AG04449 (cell line): ENCODE results near the gene EHHADH.

Experiments used
- CTCF ChIA-PET: fragments of 350-600 bp; formaldehyde crosslinking; extraction: SDS; loops from one replicate; lab custom pipeline; 2021; ENCODE audit warnings: antibody characterized with exemption; lab: Yijun Ruan, JAX
- POLR2A ChIA-PET: fragments of 400-600, 350-600 bp; formaldehyde crosslinking; extraction: SDS; loops from one replicate; lab custom pipeline; 2020; ENCODE audit warnings: antibody characterized with exemption, inconsistent platforms; lab: Yijun Ruan, JAX
- DNase-seq: peaks from one replicate; pipeline ENCODE4 v3.0.0-alpha.2; 2010; ENCODE audit warnings: low read depth, low spot score
- H3K4me3 ChIP-seq: 2 replicates; pipeline ENCODE4 v1.5.1; 2011; ENCODE audit warnings: low read depth, mild to moderate bottlenecking, control low read depth, low read length
- TF ChIP-seq, protein P1 (sequence below): IDR thresholded peaks from one replicate; pipeline ENCODE4 v1.5.1; 2011; ENCODE audit warnings: mild to moderate bottlenecking, moderate library complexity, low read length, control low read depth, inconsistent platforms; ENCODE audit not compliant: insufficient read depth; ENCODE audit errors: missing control alignments

Gene EHHADH

GRCh38 chr3:185157347-185157746, 96.5 kb downstream of the EHHADH start:
- CTCF ChIA-PET: interaction anchor here (1.2 to 3.1 kb wide), 3 partner anchors 9 to 18 kb away, joined by 3 to 14 read pairs (median 3); no protein-coding TSS in a partner anchor

DNA sequence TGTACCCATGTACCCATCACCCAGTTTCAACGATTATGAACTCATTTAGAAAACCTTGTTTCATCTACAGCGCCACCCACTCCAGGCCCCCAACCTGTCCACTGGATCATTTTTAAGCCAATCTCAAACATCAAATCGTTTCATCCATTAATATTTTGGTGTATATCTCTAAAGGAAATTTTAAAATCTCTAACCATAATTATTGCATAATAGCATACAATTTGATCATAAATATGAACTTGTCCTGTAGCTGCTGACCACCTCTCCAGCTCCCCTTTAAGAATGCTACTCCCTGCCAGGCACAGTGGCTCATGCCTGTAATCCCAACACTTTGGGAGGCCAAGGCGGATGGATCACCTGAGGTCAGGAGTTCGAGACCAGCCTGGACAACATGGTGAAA, 98.2 kb downstream of the EHHADH start:
- DNase-seq: no peak
- TF ChIP-seq, protein P1, sequence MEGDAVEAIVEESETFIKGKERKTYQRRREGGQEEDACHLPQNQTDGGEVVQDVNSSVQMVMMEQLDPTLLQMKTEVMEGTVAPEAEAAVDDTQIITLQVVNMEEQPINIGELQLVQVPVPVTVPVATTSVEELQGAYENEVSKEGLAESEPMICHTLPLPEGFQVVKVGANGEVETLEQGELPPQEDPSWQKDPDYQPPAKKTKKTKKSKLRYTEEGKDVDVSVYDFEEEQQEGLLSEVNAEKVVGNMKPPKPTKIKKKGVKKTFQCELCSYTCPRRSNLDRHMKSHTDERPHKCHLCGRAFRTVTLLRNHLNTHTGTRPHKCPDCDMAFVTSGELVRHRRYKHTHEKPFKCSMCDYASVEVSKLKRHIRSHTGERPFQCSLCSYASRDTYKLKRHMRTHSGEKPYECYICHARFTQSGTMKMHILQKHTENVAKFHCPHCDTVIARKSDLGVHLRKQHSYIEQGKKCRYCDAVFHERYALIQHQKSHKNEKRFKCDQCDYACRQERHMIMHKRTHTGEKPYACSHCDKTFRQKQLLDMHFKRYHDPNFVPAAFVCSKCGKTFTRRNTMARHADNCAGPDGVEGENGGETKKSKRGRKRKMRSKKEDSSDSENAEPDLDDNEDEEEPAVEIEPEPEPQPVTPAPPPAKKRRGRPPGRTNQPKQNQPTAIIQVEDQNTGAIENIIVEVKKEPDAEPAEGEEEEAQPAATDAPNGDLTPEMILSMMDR: no peak
- ChIA-PET POLR2A (no interaction called here), CTCF (interaction anchor here (3.1 kb wide), 1 partner anchor 20 kb away, joined by 14 read pairs; no protein-coding TSS in a partner anchor)
- no peak overlapping the region for H3K4me3 ChIP-seq

More at GRCh38 chr3:185157347-185157746, 96.5 kb downstream of the EHHADH start:
- POLR2A ChIA-PET: no interaction called here
- H3K4me3 ChIP-seq: no peak overlapping the region
- TF ChIP-seq, protein P1: no peak
- DNase-seq: no peak

DNA sequence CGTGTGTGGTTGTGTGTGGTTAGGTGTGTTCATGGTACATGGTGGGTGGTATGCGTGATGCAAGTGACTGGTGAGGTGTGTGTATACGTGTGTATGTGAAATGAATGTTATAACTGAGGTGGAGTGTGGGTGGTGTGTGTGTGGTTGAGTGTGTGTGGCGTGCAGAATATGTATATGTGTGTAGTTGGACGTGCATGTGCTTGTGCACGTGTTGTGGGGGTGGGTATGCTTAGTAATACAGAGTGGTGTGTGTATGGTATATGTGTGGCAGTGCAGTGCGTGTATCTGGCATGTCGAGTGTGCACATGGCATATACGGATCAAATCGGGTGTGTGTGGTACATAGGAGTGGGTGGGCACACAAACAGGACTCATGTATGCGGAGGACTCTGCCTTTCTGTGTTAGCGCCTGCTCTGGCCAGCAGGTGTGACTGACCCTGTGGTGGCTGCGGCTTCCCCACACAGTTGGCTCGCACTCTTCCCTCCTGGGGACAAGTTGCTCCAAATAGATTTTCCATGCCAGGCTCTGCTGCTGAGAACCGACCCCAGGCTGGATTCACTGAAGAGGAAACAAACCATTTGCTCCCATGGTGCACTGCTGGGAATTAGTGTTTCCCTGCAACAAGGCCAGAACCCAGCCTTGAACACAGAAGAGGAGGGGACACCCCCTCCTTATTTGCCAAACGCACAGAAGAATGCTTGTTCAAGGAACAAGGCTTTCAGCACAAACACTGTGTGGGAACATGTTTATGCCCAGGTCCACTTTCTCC, 99.8 kb downstream of the EHHADH start:
- H3K4me3 ChIP-seq: peak overlapping the region; percentile 83
- ChIA-PET CTCF (no interaction called here), POLR2A (no interaction called here)
- DNase-seq: no peak
- TF ChIP-seq, protein P1: no peak

- TF ChIP-seq, protein P1: no peak
- POLR2A ChIA-PET: no interaction called here
- peak overlapping the region; percentile 83 for H3K4me3 ChIP-seq
- CTCF ChIA-PET: interaction anchor here (2.6 kb wide), 1 partner anchor 23 kb away, joined by 14 read pairs; no protein-coding TSS in a partner anchor
- no peak for DNase-seq
These were observed 100.6 kb downstream of the EHHADH start for GRCh38 chr3:185153171-185153771.

DNA sequence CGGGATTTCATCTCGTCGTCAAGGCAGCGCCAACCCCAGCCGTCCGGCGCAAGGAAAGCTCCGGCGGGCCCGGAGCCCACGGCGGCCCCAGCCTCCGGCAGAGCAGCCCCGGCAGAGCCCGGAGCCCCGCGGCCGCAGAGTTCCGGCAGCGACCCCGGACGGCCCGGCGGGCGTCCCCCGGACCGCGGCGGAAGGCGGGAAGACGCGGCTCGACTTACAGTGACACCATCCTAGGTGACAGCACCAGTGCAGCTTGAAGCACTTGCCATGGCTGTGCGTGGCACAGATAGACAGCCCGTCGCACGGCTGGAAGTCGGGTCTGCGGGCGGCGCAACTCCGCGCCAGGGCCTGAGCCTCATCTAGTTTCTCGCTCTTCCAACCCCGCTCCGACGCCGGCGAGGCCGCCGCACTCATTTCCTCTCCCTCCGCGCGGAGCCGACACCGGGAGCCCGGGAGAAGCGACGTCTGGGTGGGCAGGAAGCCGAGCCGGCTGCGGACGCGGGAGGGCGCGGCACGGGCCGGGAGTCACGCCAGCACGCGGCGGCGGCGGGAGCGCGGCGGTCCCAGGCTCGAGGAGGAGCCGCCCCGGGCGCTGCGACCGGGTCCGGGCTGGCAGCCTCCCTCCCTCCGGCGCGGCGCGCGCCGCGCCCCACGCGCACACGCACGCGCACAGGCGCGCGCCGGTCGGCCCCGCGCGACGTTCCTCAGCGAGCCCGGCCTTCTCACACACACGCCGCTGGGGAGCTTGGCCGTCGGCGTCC, 101.3 kb downstream of the EHHADH start, which contains the start of gene C3orf70:
Gene C3orf70 (minus strand): TSS at position 651 of the 761 bp plus-strand sequence. CDS start 237 bp downstream, at position 414.
- TF ChIP-seq, protein P1: no peak
- no peak for DNase-seq
- ChIA-PET CTCF (interaction anchor here (0.9 to 2.6 kb wide), 8 partner anchors 9 to 278 kb away, joined by 3 to 14 read pairs (median 4); no protein-coding TSS in a partner anchor), POLR2A (no interaction called here)
- H3K4me3 ChIP-seq: peak within 1 kb of the TSS; percentile 83
